Femur (tissue), 1 donor: ENCODE results near the gene ZNF267.
"Not testable (repeated sequence)": the region's sequence is repeated elsewhere in the genome, so short reads cannot be mapped to it uniquely, and the experiment has no call there.

ENCODE experiments used
- DNase-seq: peaks from one replicate; pipeline ENCODE4 v3.0.0-alpha.2; 2017

Gene ZNF267

DNA sequence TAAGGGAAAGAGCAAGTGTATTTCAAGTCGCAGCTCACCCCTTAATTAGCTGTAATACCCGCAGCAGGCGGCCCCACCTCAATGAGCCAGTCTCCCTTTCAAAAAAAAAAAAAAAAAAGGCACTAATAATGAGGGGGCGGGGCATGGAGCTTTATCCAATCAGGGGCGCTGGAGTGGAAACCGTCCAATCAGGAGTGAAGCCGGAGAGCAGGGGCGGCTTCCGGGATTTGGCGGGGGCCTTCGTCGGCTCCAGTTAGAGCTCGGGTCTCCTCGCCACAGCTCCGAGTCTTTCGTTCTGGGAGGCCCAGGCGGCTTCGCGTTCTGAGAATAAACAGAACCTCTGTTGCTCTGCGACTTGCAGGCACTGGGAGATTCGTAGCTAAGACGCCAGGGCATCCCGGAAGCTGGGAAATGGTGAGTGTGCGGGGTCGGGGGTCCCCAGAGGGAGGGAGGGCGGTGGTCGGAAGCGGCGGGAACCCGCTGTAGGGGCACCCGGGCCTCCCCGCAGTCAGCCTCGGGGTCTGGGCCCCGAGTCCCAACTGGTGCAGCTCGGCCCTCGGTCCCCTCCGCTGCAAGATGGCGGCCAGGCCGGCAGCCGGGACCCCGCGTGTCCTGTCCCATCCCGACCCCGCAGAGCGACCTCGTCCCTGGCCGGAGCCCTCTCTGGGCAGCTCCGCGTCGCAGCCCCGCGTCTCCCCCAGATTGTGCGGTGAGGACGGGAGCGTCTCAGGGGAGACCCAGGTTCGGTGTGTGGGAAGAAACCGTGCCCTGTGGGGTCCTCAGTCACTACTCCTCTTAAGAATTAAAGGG is at the start of gene ZNF267:
TSS of gene ZNF267 (plus strand) at position 252 of the 810 bp plus-strand sequence. CDS start at position 412, 160 bp downstream.
- DNase-seq = peak; percentile 96

DNA sequence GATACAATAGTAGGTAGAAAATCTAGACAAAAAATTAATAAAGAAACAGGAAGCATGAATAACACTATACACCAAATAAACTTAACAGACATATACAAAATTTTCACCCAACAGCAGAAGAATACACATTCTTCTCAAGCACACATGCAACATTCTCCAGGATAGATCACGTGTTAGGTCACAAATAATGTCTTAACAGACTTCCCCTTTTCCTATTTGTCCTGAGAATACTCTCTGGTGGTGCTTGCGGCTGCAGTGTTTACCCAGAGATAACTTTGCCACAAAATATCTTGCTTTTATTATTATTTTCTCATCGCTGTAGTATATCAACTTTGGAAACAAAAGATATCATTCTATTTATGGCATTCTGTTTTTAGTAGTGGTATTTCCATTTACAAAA is 40.6 kb upstream of the ZNF267 start:
- no peak for DNase-seq

DNA sequence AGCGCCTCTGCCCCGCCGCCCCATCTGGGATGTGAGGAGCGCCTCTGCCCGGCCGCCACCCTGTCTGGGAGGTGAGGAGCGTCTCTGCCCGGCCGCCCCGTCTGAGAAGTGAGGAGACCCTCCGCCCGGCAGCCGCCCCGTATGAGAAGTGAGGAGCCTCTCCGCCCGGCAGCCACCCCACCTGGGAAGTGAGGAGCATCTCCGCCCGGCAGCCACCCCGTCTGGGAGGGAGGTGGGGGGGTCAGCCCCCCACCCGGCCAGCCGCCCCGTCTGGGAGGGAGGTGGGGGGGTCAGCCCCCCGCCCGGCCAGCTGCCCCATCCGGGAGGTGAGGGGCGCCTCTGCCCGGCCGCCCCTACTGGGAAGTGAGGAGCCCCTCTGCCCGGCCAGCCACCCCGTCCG is 37.2 kb upstream of the ZNF267 start:
- not testable (repeated sequence) for DNase-seq

DNA sequence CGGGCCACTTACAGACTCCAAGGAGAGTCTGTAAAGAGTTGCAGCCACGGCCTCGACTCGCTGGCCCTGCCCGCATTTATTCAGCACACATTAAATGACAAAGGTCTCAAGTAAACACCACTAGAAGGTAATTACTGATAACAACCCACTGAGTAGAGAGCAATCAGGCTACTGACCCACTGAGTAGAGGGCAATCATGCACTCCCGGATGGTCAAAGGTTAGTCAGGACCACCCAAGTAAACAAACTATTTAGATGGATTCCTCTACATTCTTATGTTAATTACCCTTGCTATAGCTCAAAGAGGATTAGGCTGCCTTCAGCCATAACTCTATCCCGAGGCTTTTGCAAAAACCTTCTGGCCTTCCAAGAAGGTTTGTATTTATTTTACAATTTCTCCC is 30.7 kb upstream of the ZNF267 start:
- no peak for DNase-seq

DNA sequence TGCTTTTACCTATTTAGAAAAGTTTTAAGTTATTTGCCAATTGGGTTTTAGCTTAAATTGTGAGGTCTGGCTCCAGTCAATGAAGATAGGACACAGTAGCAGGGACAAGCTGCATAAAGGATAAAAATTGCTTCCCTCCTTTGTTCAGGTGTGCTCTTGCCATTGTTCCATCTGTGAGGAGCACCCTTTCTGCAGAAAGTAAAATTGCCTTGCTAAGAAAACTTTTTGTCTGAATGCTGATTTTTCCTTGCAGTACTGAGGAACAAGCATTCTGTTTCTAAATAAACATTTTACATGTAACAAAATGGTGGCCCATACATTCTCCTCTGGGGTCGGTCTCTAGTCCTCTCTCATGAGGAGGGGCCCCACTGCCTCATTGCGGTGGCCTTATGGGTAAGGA is 25.0 kb upstream of the ZNF267 start:
- not testable (repeated sequence) for DNase-seq

DNA sequence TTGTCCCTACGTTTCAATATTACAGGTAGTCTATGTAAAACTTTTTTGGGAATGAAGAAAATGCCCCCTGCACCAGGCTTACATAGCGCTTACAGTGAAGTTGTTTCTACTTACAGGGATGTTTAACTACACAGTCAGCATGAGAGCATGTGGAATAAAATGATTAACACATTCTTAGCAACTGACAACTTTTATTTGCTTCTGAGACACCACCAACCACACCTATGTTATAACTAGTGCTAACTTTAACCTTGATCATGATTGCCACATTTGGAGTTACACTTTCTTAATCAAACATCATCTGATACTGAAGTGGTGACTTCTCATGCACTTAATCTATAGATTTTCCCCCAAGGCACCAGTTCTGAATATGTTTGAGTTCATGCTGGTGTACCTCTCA is 20.3 kb upstream of the ZNF267 start:
- DNase-seq = no peak

DNA sequence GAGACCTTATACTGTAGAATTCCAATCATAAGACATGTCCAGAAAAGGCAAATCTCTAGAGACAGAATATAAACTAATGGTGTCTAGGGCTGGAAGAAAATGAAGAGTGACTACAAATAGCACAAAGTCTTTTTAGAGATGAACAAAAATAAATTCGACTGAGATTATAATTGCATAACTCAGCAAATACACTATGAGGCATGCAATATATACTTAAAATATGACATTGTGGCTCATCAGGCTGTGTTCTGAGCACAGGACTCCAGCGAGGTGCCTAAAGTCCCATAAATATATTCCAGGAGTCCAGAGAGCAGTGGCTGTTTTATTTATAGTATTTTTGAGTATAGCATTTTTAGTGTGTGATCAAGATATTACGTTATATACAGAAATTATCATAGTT is 13.1 kb upstream of the ZNF267 start:
- DNase-seq = no peak

DNA sequence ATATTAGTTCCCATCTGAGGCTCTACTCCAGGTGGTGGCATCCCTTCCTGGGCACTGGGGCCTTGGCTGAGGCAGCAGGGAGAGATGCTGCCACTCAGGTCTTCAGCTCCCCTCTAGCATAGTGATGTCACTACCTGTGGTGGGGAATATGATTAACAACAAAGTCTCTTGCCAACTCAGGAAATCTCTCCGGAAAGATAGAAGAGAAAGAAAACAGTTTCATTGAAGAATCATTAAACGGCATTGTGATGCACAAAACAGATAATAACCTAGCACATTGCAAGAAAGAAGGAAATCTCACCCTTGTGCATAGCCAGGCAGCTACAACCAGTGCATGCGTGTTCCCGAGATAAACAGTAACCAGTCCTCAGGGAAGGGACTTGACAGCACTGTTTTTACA is 12.2 kb upstream of the ZNF267 start:
- DNase-seq = no peak

DNA sequence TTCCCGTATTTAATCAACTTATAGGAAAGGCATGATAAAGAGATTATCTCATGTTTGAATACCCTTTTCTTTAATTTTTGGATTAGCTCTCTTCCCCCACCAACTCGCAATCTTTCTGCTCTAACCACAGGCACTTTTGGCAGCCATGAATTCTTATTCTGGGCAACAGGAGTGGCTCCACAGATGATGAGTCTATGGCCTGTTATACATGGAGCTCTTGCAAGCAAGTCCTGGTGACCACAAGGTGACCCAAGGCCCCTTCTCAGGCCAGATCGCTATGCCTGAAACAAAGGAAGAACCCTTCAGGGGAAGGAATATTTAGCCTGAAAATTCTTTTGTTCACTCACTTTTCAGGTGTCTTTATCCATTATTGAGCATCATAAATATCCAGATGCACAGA is 10.8 kb upstream of the ZNF267 start:
- DNase-seq = no peak

DNA sequence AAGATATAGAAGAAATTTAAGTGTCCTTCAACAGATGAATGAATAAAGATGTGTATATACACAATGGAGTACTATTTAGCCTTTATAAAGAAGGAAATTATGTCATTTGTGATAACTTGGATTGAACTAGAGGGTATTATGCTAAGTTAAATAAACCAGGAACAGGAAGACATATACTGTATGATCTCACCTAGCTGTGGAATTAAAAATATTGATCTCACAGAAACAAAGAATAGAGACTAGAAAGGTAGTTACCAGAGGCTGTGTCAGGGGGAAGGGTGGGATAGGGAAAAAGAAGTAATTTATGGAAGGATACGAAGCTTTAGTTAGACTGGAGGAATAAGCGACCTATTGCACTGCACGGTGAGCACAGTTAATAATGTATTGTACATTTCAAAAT is 5.4 kb upstream of the ZNF267 start:
- no peak for DNase-seq

DNA sequence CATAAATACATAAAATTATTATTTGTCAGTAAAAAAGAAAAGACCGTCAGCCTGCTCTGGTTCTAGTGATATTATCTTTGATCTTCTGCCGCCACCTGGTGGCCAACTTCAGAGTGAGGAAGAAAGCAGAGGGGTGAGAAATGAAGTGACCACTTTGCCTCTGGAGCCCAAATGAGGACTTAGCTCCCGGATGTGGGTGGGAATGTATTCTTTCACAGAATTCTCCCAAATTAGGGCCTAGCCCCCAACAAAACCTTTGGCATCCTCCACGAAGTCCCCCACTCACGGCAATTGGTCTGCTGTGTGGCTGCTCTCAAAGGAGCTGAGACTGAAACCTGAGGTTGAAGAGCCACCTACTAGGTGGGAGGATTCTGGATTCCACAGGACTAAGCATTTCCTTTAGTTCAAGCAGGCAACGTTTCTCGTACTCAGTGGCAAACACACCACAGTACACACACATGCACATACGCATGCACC is 4.9 kb upstream of the ZNF267 start:
- DNase-seq = peak; percentile 83

DNA sequence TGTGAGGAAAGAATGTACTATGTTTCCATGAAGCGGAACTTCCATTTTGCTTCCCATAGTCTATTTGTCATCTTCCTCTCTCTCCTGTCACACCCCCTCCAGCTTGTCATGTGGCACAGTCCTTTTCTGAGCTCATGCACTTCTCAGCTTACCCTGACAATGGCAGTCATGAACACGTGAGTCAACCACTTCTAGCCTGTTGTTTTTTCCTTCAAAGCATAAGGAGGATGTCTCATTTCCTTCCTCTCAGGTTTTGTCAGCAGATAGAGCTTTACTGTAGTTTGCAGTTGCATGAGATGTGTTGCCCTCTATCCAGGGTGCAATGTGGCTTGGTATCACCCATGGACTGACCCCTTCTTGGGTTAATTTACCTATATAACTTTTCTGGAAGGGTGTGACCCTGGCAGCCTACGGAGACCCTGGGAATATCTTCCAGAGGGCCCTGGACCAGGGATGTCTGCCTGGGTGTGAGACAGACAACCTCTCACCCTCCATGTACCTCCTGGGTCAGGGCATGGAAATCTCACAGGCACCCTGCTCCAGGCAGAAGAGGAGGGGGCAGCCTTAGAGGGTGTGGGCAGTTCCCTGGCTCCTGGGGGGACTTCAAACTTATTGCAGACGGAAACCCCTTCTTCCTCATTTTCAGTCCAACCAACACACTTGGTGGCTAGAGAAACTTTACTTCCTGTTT is 4.0 kb upstream of the ZNF267 start:
- peak; percentile 60 for DNase-seq

DNA sequence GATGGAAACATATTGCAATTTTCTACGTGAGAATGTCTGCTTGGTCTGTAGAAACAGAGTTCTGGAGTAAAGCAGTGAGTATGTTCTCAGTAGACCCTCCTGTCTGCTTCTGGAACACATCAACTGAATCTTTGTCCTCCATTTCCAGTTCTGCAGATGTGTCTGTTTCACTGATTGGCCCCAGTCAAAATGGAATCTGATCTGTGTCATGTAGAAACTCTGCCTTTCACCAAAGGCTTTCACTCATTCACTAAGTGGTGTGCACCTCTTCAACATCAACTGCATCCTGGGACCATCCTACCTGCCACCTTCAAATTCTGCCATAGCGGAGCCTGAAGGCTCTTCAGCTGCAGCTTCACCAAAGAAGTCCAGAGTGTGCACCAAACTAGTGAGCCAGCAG is 2.8 kb upstream of the ZNF267 start:
- DNase-seq = no peak

DNA sequence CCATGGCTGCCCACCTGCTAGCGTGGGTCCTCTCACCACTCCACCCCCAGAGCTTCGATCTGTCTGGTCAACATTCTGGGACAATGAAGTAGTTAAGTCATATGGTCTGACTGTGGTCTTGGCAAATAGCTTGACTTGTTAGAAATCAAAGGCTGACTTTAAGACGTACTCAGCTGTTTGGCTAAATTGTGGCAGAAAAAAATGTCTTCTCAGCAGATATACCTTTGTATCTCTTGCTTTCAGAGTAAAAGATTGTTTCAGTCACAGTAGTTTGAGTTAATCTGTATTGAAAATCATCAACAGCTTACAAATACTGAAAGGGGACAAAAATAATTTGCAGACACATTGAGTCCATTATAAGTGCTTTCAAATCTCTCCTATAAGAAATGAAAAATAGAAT is 2.1 kb upstream of the ZNF267 start:
- DNase-seq = no peak

DNA sequence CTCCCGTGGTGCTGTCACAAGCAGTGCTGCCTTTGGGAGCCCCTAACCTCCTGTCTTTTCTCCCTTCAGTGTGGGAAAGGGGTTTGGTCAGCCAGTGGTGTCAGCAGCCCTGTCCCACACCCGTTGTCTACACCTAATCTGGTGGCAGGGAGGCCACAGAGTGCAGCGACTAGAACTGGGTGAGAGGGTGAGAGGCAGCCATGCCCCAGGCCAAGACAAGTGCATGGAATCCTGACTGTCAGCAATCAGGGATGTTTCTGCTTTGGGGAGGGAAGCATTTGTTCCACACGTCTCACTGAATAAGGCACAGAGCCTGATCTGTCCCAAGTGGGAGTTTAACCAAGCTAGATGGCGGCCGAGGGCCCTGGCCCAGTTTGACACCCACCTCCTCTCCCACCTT is 1.4 kb upstream of the ZNF267 start:
- no peak for DNase-seq

DNA sequence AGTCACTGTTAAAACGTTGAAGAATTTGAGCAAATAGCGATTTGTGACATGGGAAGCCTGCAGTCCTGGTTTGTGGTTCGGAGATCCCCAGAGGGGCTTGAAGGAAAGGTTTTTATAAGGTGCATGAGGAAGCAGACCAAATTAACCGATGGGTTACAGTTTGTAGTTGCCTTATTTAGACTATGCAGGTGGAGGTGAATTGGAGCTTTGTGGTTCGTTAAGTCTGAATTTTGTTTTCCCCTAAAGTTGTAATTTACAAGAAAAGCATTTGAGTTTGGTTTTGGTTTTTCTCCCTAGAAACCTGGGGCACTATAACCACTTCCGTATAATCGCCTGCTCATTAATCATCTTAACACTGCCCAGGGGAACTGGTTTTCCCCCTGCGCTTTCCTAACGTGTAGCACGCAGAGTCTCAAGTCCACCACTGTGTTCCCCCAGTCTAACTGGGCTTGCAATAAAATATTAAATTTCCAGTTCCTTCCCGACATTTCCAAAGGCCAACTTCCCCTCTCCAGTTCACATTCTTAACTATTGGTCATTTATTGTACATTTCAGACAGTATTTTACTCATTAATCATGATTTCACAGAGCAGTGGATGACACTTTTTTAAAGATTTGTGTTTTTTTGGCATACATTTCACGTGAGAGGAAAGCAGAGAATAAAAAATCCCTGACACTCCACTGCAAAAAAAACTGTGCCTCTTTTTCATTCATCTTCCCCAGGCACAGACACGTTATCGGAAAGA is 932 bp downstream of the ZNF267 start:
- DNase-seq = no peak

DNA sequence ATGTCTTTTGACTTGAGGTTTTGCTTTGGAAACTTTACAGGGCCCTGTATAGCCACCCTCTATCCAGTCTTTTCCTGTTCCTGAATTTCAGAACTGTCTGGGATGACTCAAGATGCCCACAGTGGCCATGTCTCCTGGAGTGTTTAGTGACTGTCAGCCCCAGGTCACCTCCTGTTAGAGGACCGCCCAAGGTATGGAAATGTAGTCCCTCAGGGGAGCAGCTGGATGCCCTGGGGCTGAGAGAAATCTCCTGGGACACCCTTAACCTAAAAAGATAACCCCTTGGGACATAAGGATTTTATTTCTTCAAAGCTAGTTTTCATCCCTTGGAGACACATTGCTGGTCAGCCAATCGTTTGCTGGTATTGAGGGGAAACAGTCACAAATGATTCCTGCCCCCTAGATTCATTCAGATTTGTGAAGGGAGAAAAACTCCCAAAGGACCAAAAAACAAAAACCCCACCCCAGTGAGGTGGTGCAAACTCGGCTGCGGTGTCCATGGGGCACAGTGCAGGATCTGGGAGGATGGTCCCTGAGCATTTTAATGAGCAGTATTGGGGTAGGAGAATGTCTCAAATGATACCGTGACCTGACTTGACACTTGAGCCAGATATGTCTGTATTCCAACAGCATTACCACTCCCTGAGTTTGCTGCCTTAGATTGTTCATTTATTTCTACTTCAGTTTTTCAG is 1.7 kb downstream of the ZNF267 start:
- no peak for DNase-seq

DNA sequence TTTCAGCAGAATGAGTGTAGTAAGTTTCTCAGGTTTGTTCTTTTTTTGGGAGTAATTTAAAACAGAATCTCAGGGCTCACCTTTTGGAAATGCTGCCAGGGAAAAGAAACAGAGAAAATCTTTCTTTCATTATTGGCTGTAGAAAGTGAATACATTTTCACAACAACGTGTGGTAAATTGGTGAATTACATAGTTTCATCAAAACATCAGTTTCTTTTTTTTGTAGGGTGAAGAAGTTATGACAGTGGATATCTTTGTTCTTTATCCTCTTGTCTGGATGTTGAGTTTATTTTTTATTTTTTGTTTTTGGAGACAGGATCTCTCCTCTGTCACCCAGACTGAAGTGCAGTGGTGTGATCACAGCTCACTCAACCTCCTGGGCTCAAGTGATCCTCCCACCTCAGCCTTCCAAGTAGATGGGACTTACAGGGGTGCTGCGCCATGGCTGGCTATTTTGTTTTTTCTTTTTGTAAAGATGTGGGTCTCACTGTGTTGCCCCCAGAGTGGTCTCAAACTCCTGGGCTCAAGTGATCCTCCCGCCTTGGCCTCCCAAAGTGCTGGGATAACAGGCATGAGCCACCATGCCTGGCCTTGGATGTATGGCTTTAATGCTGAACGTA is 2.4 kb downstream of the ZNF267 start:
- DNase-seq = no peak

DNA sequence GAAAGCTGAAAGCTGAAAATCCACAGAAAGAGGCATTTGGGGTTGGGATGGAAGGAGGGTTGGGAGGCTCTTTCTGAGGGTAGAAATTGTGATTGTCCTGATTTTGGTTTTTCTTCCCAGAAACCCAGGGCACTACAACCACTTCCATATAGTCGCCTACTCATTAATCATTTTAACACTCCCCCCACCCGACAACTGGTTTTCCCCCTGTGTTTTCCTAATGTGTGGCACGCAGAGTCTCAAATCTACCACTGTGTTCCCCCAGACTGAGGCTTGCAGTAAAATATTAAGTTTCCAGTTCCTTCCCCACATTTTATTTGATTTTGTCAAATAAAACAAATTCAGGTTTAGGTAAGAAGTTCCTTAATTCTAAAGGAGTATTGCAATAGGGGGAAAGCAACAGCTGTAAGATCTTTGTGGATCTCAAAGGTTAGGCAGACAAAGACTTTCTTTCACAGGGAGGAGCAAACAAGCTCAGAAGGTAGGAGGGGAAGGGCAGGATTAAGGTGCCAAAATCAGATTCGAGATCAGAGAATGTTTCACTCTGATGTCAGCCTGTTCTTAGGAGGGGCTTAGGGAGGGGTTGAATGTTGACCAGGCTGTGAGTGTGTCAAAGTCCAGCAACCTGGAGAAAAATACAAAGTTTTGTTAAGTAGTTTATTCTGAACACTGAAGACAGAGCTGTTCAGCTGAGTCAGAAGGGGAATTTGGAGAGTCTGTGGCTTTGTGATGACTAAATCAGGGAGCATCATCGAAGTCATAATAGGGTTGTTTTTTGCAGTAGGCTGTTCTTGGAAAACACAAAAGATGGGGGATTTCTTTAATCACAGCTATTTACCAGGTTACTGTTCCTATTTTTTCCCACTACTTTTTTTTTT is 3.6 kb downstream of the ZNF267 start:
- no peak for DNase-seq

DNA sequence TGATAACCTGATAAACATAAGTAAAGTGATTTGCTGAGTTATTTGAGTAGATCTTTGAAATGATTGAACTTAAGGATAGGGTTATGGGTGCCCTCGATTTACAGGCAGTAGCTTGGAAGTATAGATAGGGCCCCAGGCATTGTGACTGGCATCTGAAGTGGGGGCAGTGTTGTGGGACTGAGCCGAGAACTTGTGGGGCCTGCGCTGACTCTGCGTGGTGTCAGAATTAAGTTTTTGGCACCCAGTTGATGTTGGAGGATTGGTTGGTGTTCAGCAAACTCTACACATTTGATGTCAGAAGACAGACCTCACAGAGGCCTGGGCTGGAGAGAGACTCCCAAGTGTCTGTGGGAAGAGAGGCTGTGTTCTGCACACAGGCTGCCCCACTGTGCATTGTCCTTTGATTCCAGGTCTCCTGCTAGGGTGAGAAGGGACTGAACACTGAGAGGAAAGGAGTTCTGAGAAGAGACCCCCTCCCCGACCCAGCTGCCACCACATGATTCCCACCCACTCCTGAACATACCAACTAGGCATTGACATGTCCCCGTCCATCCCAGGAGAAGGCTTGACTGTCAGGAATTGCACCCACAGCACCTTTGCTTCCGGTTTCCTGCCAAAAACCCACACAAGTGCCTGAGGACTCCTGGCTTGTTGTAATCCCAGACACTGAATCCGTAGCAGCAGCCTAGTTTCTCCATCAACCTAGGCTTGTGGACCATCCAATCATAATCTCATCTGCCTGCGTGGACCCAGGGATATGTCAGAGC is 4.5 kb downstream of the ZNF267 start:
- DNase-seq = no peak

DNA sequence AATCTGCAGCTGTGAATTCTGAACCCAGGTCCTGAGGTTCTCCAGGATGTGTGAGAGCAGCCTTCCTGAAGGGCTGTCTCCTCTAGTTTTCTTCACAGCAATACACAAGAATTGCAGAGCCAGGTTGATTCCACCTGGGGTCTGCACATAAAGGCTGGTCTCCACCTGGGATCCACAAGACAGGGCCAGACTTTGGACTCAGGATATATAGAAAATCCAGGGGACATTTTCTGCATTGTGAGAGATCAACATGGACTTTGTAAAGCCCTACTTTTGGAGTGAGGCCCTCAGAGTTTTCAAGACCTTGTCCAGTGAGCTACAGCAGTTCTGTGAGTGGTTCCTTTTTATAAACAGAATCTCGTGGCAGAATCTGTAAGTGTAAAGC is 6.3 kb downstream of the ZNF267 start:
- no peak for DNase-seq
